ENCODE results near the gene ENSA.

DNA sequence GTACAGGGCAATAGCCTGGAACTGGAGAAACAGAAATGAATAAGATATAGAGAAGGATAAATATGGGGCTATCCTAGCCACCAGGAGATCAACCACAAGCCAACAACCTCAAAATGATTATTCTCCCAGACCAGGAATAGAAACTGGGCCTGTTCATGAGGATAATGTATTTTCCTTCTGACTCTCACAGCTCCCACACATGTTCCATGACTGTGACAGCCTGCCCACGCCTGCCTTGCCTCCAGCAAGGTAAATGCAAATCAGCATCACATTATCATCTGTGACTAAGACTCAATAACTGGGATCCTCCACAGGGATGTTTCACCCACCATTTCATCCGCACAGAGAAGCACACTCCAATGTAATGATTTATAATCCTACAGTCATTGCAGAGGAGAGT is 3.3 kb downstream of the ENSA start:
- TF ChIP-seq, protein P1, sequence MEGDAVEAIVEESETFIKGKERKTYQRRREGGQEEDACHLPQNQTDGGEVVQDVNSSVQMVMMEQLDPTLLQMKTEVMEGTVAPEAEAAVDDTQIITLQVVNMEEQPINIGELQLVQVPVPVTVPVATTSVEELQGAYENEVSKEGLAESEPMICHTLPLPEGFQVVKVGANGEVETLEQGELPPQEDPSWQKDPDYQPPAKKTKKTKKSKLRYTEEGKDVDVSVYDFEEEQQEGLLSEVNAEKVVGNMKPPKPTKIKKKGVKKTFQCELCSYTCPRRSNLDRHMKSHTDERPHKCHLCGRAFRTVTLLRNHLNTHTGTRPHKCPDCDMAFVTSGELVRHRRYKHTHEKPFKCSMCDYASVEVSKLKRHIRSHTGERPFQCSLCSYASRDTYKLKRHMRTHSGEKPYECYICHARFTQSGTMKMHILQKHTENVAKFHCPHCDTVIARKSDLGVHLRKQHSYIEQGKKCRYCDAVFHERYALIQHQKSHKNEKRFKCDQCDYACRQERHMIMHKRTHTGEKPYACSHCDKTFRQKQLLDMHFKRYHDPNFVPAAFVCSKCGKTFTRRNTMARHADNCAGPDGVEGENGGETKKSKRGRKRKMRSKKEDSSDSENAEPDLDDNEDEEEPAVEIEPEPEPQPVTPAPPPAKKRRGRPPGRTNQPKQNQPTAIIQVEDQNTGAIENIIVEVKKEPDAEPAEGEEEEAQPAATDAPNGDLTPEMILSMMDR (IDR thresholded peaks at IDR 0.05): no peak
- no peak for TF ChIP-seq POLR2A (IDR thresholded peaks at IDR 0.05)

Measured in testis (tissue), 2 donors.